NT2/D1 (cell line): ENCODE measurements around the gene KCNQ1.

Source experiments
- DNase-seq: peaks from one replicate; pipeline ENCODE4 v3.0.0-alpha.2; 2011; ENCODE audit warnings: low read depth, low spot score
- H3K27me3 ChIP-seq: 2 replicates; pipeline ENCODE4 v1.6.0; 2011; ENCODE audit warnings: mild to moderate bottlenecking; ENCODE audit not compliant: insufficient read length, insufficient read depth
- H3K36me3 ChIP-seq: 2 replicates; pipeline ENCODE4 v1.6.1; 2011; ENCODE audit warnings: mild to moderate bottlenecking, low read length, mixed read lengths; ENCODE audit not compliant: insufficient read depth, insufficient read length
- H3K4me1 ChIP-seq: 2 replicates; pipeline ENCODE4 v1.5.1; 2011; ENCODE audit not compliant: insufficient read depth, insufficient read length
- H3K4me3 ChIP-seq: 2 replicates; pipeline ENCODE4 v1.5.1; 2011; ENCODE audit warnings: low read depth; ENCODE audit not compliant: insufficient read length
- H3K9ac ChIP-seq: 2 replicates; pipeline ENCODE4 v1.6.0; 2011; ENCODE audit warnings: low read depth; ENCODE audit not compliant: insufficient read length
- H3K9me3 ChIP-seq: 2 replicates; pipeline ENCODE4 v1.5.1; 2011; ENCODE audit warnings: mild to moderate bottlenecking, low read length; ENCODE audit not compliant: insufficient read depth
- SUZ12 ChIP-seq: IDR thresholded peaks from 2 replicates; pipeline ENCODE4 v1.6.1; 2011; ENCODE audit not compliant: insufficient read length, insufficient read depth; ENCODE audit errors: extremely low read depth
- YY1 ChIP-seq: IDR thresholded peaks from 2 replicates; pipeline ENCODE4 v1.6.1; 2011; ENCODE audit not compliant: insufficient read length, insufficient read depth
- ZNF274 ChIP-seq: IDR thresholded peaks from 2 replicates; pipeline ENCODE4 v1.6.1; 2011; ENCODE audit warnings: mild to moderate bottlenecking, low read depth, low read length

KCNQ1 gene

DNA sequence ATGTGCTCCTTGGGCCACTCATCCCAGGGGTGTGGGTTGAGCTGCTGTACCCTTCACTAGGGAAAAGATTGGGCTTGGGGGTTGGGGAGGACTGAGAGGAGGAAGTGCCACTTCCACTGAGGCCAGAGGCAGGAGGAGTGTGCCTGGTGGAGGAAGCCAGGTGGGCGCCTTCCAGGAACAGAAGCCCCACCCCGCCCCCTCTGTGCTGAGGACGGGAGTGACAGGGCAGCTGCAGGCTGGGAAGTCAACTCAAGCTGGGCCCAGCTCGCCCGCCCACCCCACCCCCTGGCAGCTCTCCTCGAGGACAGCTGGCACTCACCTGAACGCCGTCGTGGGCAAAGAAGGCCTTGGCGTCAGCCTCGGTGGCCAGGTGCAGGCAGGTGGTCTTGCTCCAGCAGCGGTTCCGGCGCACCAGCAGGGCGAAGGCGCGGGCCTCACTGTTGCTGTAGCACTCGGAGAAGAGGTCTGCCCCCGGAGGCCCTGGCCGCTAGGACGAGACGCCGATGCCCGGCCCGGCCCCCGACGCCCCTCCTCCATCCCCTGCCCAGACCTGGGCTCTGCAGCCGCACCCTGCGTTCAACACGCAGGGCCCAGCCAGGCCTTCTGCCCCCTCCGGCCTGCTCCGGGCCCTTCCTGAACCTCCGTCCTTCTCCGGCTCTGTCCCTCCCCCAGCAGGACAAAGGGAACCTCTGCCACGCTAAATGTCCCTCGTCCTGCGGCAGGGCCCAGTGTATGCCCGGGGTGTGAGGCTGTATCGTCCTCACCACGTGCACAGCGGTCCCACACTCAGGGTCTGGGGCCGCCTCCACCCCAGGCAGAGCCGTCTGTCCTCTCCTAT lies 30.8 kb upstream of the KCNQ1 start:
- no peak for DNase-seq
- H3K9me3 ChIP-seq = no peaks in the 10 kb centered on the region
- peaks cover 17% of the 10 kb centered on the region for H3K4me1 ChIP-seq
- TF ChIP-seq ZNF274 (no peak), SUZ12 (no peak), YY1 (no peak)
- H3K27me3 ChIP-seq = no peaks in the 10 kb centered on the region
- H3K9ac ChIP-seq = peak overlapping the region; percentile 4
- no peak overlapping the region for H3K4me3 ChIP-seq
- H3K36me3 ChIP-seq = no peaks in the 10 kb centered on the region

DNA sequence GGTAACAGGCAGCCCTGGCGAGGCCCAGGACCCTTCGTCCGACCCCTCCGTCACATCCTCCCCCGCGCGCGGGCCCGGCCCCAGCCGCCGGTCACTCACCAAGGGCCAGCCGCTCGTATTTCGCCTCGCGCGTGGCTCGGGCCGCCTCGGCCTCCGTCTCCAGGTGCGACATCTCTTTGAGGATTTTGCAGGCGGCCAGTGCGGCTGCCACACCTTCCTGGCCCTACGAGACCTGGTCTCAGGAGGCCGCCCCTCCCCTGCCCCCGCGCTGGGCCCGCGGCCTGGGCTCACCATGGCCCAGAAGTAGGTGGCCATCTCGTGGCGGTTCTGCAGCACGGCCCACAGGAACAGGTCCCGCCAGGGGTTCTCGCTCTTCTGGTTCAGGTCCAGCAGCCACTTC lies 30.2 kb upstream of the KCNQ1 start:
- no peak overlapping the region for H3K4me3 ChIP-seq
- DNase-seq = no peak
- peak overlapping the region; percentile 4 for H3K9ac ChIP-seq
- H3K36me3 ChIP-seq = no peaks in the 10 kb centered on the region
- no peaks in the 10 kb centered on the region for H3K27me3 ChIP-seq
- TF ChIP-seq ZNF274 (no peak), SUZ12 (no peak)
- no peaks in the 10 kb centered on the region for H3K9me3 ChIP-seq
- peaks cover 13% of the 10 kb centered on the region for H3K4me1 ChIP-seq

DNA sequence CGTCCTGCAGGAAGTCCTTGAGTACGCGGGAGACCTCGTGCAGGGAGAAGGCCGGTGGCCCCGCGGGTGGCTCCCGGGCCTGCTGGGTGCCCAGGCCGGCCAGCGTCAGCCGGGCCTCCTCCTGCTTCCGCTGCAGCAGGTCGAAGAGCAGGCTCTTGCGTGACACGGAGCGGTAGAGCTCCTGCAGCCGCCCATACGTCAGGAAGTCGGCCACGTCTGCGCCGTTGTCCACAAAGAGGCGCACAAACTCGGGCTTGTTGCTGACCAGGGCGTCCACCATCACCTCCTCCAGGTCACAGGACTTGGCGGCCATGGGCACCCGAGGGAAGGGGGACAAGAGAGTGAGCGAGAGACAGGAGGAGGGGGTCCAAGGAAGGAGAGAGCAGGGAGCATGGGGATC lies 29.6 kb upstream of the KCNQ1 start:
- H3K9ac ChIP-seq = no peak overlapping the region
- peaks cover 9% of the 10 kb centered on the region for H3K4me1 ChIP-seq
- H3K27me3 ChIP-seq = no peaks in the 10 kb centered on the region
- no peak overlapping the region for H3K4me3 ChIP-seq
- H3K36me3 ChIP-seq = no peaks in the 10 kb centered on the region
- DNase-seq = no peak
- H3K9me3 ChIP-seq = no peaks in the 10 kb centered on the region
- no peak for TF ChIP-seq ZNF274
- no peak for TF ChIP-seq SUZ12
- no peak for TF ChIP-seq YY1

DNA sequence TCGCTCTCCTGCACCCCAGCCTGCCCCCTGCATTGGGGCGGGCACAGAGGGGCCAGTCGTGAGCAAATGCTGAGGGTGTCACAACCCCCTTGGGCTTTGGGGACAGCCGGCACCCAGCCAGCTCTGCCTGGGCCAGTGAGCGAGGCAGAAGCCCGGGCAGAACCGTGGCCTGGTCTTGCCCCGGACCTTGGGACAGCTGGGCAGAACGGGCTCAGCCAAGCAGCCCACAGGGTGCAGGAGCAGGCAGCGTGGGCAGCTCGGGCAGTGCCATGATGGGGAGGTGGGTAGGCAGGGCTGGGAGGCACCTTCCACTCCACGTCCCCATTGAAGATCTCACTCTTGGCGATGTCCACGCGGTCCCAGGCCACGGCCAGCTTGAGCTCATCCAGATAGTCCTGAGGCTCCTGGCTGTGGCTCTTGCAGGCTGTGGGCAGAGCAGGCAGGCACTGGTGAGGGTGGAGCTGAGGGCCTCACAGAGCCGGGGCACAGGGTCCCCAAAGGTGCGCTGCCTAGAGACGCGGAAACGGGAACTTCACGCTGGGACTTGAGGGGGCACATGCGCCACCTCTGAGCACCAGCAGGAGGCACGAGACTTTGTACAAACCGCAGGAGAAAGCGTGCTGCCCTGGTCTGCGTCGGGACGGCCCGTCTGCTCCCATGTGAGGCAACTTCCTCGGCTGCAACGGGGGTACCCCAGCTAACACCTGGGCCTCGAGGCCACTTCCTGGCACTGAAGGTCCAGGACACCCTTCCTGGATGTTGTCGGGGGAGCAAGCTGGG lies 29.0 kb upstream of the KCNQ1 start:
- no peak overlapping the region for H3K4me3 ChIP-seq
- no peak for TF ChIP-seq YY1
- no peak for TF ChIP-seq SUZ12
- no peak for TF ChIP-seq ZNF274
- H3K36me3 ChIP-seq = no peaks in the 10 kb centered on the region
- H3K9me3 ChIP-seq = no peaks in the 10 kb centered on the region
- DNase-seq = no peak
- H3K9ac ChIP-seq = no peak overlapping the region
- H3K4me1 ChIP-seq = peaks cover 11% of the 10 kb centered on the region
- no peaks in the 10 kb centered on the region for H3K27me3 ChIP-seq

DNA sequence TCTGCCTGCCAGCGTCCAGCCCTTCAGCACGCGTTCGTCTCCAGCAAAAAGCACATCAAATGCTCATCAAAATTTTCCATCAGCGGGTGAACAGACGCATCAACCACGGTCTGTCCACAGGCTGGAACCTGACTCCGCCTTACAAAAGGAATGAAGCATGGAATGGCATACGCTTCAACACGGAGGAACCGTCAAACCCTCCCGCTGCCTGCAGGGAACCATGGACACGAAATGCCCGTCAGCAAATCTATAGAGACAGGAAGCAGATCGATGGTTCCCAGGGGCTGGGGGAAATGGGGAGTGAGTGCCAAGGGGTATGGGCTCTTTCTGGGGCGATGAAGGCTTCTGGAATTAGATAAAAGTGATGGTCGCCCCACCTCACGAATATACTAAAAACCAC lies 28.0 kb upstream of the KCNQ1 start:
- H3K9ac ChIP-seq = no peak overlapping the region
- no peaks in the 10 kb centered on the region for H3K27me3 ChIP-seq
- no peak for DNase-seq
- no peak for TF ChIP-seq YY1
- no peak for TF ChIP-seq SUZ12
- TF ChIP-seq ZNF274 = no peak
- H3K4me1 ChIP-seq = peaks cover 9% of the 10 kb centered on the region
- H3K36me3 ChIP-seq = no peaks in the 10 kb centered on the region
- no peak overlapping the region for H3K4me3 ChIP-seq
- H3K9me3 ChIP-seq = no peaks in the 10 kb centered on the region

DNA sequence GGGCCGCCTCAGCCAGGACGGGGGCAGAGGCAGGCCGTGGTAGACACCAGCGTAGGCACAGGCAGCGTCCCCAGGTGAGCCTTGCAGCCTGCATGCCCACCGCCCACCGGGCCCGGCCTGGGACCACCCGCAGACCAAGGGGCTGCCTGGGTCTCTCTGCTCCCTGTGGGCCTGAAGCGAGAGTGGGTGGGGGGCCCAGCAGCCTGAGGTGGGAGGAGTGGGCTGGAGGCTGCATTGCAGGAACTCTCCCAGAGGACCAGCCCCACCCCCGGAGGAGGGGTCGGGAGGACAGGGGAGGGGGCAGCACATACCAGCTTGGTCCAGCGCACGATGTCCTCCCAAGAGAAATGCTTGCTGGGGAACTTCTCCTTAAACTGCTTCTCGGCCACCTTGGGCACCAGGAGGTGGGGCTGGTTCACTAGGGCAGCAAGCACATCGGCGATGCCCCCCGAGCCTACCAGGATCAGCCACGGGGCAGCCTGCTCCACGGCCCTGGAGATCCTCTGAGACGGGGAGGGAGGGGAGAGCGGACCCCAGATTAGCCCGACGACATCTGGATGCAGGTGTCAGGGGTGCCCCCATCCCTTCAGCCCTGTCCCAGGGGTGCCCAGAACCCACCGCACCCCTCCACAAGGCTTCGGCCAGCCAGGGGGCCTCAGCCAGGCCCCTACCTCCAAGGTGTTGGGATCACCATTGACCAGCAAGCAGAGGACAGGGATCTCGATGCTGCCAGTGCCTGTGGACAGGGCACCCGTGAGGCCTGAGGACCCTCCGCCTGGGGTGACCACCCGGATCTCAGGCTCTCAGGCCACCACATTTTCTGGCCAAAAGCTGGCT lies 26.7 kb upstream of the KCNQ1 start:
- no peak for TF ChIP-seq ZNF274
- no peak for TF ChIP-seq SUZ12
- no peak for TF ChIP-seq YY1
- H3K4me3 ChIP-seq = no peak overlapping the region
- no peaks in the 10 kb centered on the region for H3K9me3 ChIP-seq
- no peaks in the 10 kb centered on the region for H3K27me3 ChIP-seq
- no peak for DNase-seq
- no peaks in the 10 kb centered on the region for H3K36me3 ChIP-seq
- H3K4me1 ChIP-seq = peaks cover 9% of the 10 kb centered on the region
- no peak overlapping the region for H3K9ac ChIP-seq
